Spleen (tissue), 7 donors: ENCODE measurements around the gene GGPS1.

ENCODE experiments used
- POLR2A ChIP-seq, 3 donors: fragments of 450-650 bp; IDR thresholded peaks; one replicate each; pipeline ENCODE4 v1.5.1; 2017; ENCODE audit warnings: antibody characterized with exemption in 3 of 3, mild to moderate bottlenecking in 1 of 3
- POLR2AphosphoS5 ChIP-seq, 3 donors: sonication (generic); formaldehyde crosslinking; IDR thresholded peaks; one replicate each; pipeline ENCODE4 v1.5.1; 2017; ENCODE audit warnings: antibody characterized with exemption in 3 of 3
- TF ChIP-seq, protein P1 (sequence below), 11 experiments: fragments of 200-600 bp in 7 of 11; fragments of 450-650 bp in 4 of 11; sonication (generic) in 4 of 11; IDR thresholded peaks in 8 of 11; conservative IDR thresholded peaks in 3 of 11; 1 replicate in 7 of 11; 2 replicates in 4 of 11; pipeline versions ENCODE4 v1.4.0 to v1.8.0; 2016 to 2021; ENCODE audit warnings: antibody characterized with exemption in 11 of 11, inconsistent platforms in 4 of 11, mild to moderate bottlenecking in 1 of 11
- donor health status: DM: no; HTN: no; CAD: no; lungs with moderate emphysema.
- donor health status: DM: no; HTN: no; CAD: no.
- donor health status: DM: no; HTN: no; CAD: no.

DNA sequence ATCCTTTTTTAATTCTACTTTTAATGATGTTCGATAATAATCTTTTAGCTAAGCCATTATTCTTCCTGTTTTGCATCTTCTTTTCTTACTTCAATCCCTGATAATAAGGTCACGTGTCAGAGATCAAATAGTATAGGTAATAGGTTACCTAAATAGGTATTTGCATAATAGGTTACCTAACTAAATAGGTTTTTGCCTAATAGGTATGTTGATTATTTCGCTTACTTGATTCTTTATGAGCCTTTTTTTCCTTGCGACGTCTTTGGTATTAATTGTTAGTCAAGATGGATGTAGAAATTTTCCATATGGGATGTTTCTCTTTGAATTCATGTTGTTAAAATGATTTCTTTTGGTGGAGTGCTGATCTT lies 2.5 kb downstream of the GGPS1 start:
- TF ChIP-seq POLR2A (IDR thresholded peaks at IDR 0.05), result no peak
- TF ChIP-seq, protein P1, sequence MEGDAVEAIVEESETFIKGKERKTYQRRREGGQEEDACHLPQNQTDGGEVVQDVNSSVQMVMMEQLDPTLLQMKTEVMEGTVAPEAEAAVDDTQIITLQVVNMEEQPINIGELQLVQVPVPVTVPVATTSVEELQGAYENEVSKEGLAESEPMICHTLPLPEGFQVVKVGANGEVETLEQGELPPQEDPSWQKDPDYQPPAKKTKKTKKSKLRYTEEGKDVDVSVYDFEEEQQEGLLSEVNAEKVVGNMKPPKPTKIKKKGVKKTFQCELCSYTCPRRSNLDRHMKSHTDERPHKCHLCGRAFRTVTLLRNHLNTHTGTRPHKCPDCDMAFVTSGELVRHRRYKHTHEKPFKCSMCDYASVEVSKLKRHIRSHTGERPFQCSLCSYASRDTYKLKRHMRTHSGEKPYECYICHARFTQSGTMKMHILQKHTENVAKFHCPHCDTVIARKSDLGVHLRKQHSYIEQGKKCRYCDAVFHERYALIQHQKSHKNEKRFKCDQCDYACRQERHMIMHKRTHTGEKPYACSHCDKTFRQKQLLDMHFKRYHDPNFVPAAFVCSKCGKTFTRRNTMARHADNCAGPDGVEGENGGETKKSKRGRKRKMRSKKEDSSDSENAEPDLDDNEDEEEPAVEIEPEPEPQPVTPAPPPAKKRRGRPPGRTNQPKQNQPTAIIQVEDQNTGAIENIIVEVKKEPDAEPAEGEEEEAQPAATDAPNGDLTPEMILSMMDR (IDR thresholded peaks at IDR 0.05 in 8 of 11, conservative IDR thresholded peaks at IDR 0.05 in 3 of 11), result no peak
- TF ChIP-seq POLR2AphosphoS5 (IDR thresholded peaks at IDR 0.05), result no peak
